AG09309 (cell line): ENCODE measurements around the gene HECW1.

Experiments used
- DNase-seq: peaks from one replicate; pipeline ENCODE4 v3.0.0-alpha.2; 2010; ENCODE audit warnings: low read depth
- H3K4me3 ChIP-seq: 2 replicates; pipeline ENCODE4 v1.5.1; 2011; ENCODE audit warnings: mild to moderate bottlenecking, low read depth, low read length, moderate library complexity; ENCODE audit not compliant: control insufficient read depth
- CTCF ChIP-seq: IDR thresholded peaks from 2 replicates; pipeline ENCODE4 v1.5.1; 2011; ENCODE audit warnings: mild to moderate bottlenecking, low read depth, low read length, inconsistent platforms; ENCODE audit not compliant: insufficient read depth, control insufficient read depth; ENCODE audit errors: missing control alignments

HECW1 gene

DNA sequence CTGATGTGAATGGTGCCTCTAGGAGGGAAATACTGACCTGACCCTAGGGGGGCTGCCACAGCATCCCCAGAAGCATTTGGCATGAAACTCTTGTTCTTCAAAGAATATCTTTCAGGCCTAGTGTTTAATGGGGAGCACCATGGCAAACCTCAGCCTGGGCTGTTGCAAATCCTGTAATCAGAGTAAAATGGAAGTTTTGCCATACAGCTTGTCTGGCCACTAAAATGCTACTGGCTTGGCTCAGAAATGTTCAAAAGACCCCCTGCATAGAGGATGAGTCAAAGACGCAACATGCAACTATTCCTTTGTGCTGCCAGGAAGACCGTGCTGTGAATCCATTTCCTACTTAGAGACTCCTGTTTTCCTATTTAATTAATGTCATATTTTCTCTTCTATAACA lies 26.7 kb downstream of the HECW1 start:
- peak; percentile 39 for DNase-seq
- H3K4me3 ChIP-seq, result no peak overlapping the region
- TF ChIP-seq CTCF, result no peak

- no peak for TF ChIP-seq CTCF
- H3K4me3 ChIP-seq, result no peak overlapping the region
- DNase-seq, result no peak
Measured at GRCh38 chr7:43140186-43140585, 27.7 kb downstream of the HECW1 start.

DNA sequence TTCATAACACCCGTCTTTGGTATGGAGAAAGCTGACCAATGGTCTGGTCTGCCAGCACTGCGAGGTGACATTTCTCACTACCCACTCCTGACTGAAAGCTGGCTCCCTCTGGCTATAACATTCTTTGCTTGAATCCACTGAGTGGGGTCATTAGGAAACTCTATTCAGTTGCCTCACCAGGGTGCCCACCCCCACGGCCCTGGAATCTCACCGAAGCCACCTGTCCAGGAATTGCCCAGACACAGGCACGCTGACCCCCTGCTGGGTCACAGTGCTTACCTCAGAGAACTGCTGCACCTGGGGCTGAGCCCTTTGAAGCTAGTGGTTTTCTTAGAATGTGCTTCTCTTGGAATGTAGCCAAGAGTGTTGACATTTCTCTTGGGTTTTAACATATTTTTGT lies 28.6 kb downstream of the HECW1 start:
- no peak for TF ChIP-seq CTCF
- H3K4me3 ChIP-seq, result no peak overlapping the region
- no peak for DNase-seq

- DNase-seq, result no peak
- TF ChIP-seq CTCF, result no peak
- no peak overlapping the region for H3K4me3 ChIP-seq
Measured at GRCh38 chr7:43142703-43143102, 30.3 kb downstream of the HECW1 start.

DNA sequence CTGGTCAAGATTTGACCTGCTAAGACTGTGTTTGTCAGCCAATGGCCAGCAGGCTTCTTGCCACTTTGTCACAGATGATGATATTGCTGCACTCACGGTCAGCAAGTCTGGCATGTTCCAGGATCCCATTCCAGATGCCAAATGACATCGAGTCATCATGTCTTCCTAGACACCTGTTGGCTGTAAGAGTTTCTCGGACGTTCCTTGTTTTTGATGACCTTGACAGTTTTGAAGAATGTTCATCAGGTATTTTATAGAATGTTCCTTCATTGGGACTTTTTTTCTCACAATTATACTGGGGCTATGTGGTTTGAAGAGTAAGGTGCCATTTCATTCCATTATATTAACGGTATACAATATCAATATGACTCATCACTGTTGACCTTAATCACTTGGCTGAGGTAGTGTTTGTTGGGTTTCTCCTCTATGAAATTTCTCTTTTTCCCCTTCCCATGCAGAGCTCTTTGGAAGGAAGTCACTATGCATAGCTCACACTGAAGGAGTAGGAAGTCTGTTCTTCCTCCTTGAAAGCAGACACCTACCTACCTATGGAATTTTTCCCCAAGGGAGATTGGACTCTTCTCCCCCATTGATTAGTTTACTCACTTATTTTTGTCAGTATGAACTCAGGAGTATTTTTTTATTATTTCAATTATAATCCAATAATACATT lies 31.6 kb downstream of the HECW1 start:
- no peak for TF ChIP-seq CTCF
- no peak overlapping the region for H3K4me3 ChIP-seq
- DNase-seq, result no peak

DNA sequence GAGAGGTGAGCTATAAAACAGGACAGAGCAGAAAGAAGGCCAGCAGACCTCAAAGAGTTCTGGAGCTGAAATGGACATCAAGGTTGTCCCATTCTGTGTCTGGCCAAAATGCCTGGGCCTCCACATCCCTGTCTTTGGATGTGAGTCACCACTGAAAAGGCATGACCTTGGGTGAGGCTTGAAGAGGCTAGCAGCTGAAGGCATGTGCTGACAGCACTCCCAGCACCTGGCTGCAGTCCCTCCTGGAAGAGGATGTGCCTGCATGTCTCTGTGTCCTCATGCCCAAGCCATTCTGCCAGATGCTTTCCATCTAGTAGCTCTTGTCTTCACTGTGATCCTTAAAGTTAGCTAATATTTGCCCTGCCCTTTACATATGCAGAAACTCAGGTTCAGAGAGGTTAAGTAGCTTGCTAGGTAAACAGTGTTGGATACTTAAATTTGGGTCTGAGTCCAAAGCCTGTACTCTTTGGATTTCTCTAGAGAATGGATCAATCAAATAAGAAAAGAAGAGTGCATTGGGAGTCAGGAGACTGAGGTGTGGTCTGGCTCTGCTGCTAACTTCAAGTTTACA lies 35.8 kb downstream of the HECW1 start:
- DNase-seq, result no peak
- H3K4me3 ChIP-seq, result no peak overlapping the region
- TF ChIP-seq CTCF, result no peak

DNA sequence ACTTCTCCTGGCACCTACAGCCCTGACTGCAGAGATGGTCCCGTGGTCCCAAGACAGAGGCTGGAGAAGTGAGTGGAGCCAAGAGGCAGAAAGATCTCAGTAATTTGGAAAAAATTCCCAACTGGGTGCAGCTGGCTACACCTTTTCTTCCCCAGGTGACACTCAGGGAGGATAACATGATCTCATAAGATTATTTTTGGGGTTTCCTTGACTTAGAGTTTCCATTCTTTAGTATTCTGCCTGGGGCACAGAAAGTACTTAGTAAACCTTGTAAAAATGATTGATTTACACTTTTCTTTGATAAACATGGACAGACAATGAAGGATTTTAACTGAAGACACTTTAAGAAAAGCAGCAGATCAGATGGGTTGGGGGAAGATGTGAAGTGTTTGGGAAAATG lies 38.6 kb downstream of the HECW1 start:
- TF ChIP-seq CTCF, result no peak
- H3K4me3 ChIP-seq, result no peak overlapping the region
- DNase-seq, result no peak
